Measurements from ENCODE around the gene EPHB6.

Gene EPHB6

GRCh38 chr7:142896151-142896550, 41.3 kb downstream of the EPHB6 start:
- no CpG with 5 or more reads among the region's 3 CpGs for WGBS (ENCODE audit: insufficient coverage, insufficient read length)
- Histone ChIP-seq H3K9me3 (ENCODE audit: control insufficient read depth, insufficient read depth, low read length) (no peaks in the 10 kb centered on the region), H3K27ac (ENCODE audit: low read length) (no peak overlapping the region), H3K27me3 (ENCODE audit: control insufficient read depth, insufficient read depth, low read length) (no peaks in the 10 kb centered on the region), H3K4me3 (ENCODE audit: low read length) (no peak overlapping the region), H3K36me3 (ENCODE audit: control insufficient read depth, insufficient read depth, low read length) (no peaks in the 10 kb centered on the region), H3K4me1 (ENCODE audit: control insufficient read depth, insufficient read depth, low read length) (no peaks in the 10 kb centered on the region)
- no peak for DNase-seq (ENCODE audit: low read depth, low spot score)

GRCh38 chr7:142896741-142897379, 42.0 kb downstream of the EPHB6 start:
- Histone ChIP-seq H3K27me3 (ENCODE audit: control insufficient read depth, insufficient read depth, low read length) (no peaks in the 10 kb centered on the region), H3K4me1 (ENCODE audit: control insufficient read depth, insufficient read depth, low read length) (no peaks in the 10 kb centered on the region), H3K36me3 (ENCODE audit: control insufficient read depth, insufficient read depth, low read length) (no peaks in the 10 kb centered on the region), H3K27ac (ENCODE audit: low read length) (no peak overlapping the region), H3K9me3 (ENCODE audit: control insufficient read depth, insufficient read depth, low read length) (no peaks in the 10 kb centered on the region), H3K4me3 (ENCODE audit: low read length) (no peak overlapping the region)
- DNase-seq (ENCODE audit: low read depth, low spot score) = no peak
- no CpG with 5 or more reads among the region's 3 CpGs for WGBS (ENCODE audit: insufficient coverage, insufficient read length)

DNA sequence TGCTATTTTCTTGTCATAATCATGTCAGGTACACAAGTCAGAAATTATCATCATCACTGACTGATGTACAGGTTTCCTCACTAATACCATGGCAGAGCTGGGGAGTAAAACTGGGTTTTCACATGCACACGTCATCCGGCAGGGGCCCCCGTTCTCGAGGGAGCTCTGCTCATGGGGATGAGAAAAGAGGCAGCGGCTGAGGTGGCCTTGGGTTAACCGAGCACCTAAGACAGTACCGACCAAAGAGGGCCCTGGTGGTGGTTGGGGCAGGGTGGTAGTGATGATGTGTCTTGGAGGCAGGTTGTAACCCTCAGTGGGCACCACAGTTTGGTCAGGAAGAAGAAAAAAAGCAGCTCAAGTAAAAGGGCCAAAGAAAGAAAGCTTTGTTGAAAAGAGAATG, 42.8 kb downstream of the EPHB6 start:
- Histone ChIP-seq H3K4me3 (ENCODE audit: low read length) (no peak overlapping the region), H3K9me3 (ENCODE audit: control insufficient read depth, insufficient read depth, low read length) (no peaks in the 10 kb centered on the region), H3K4me1 (ENCODE audit: control insufficient read depth, insufficient read depth, low read length) (no peaks in the 10 kb centered on the region), H3K36me3 (ENCODE audit: control insufficient read depth, insufficient read depth, low read length) (no peaks in the 10 kb centered on the region), H3K27ac (ENCODE audit: low read length) (no peak overlapping the region), H3K27me3 (ENCODE audit: control insufficient read depth, insufficient read depth, low read length) (no peaks in the 10 kb centered on the region)
- no peak for DNase-seq (ENCODE audit: low read depth, low spot score)
- WGBS (ENCODE audit: insufficient coverage, insufficient read length) = no CpG with 5 or more reads among the region's 7 CpGs

- Histone ChIP-seq H3K27me3 (ENCODE audit: control insufficient read depth, insufficient read depth, low read length) (no peaks in the 10 kb centered on the region), H3K4me3 (ENCODE audit: low read length) (no peak overlapping the region), H3K9me3 (ENCODE audit: control insufficient read depth, insufficient read depth, low read length) (no peaks in the 10 kb centered on the region), H3K36me3 (ENCODE audit: control insufficient read depth, insufficient read depth, low read length) (no peaks in the 10 kb centered on the region), H3K4me1 (ENCODE audit: control insufficient read depth, insufficient read depth, low read length) (no peaks in the 10 kb centered on the region), H3K27ac (ENCODE audit: low read length) (no peak overlapping the region)
- no CpG with 5 or more reads among the region's 3 CpGs for WGBS (ENCODE audit: insufficient coverage, insufficient read length)
- DNase-seq (ENCODE audit: low read depth, low spot score) = no peak
Observed at GRCh38 chr7:142898377-142899170, 43.7 kb downstream of the EPHB6 start.

DNA sequence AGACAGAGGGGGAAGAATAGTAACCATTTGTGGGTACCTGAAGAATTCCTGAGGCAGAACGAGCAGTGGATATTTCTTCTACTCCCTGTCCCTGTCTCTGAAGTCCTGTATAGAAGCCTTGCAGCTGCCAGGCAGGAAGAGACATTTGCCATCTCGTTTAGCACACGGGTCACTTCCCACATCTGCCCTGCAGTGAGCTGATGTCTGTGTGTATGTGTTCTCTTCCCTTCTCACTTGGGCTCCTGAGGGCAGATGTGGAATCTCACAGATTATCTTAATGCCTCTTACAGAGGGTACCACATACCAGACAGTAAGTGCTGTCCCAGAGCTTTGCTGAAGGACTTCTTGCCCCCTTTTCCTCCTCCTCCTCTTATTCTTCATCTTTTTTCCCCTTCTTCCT, 44.8 kb downstream of the EPHB6 start:
- H3K4me1 ChIP-seq (ENCODE audit: control insufficient read depth, insufficient read depth, low read length) = no peaks in the 10 kb centered on the region
- no peaks in the 10 kb centered on the region for H3K27me3 ChIP-seq (ENCODE audit: control insufficient read depth, insufficient read depth, low read length)
- H3K9me3 ChIP-seq (ENCODE audit: control insufficient read depth, insufficient read depth, low read length) = no peaks in the 10 kb centered on the region
- no peak overlapping the region for H3K27ac ChIP-seq (ENCODE audit: low read length)
- DNase-seq (ENCODE audit: low read depth, low spot score) = no peak
- WGBS (ENCODE audit: insufficient coverage, insufficient read length) = no CpG with 5 or more reads among the region's 3 CpGs
- no peak overlapping the region for H3K4me3 ChIP-seq (ENCODE audit: low read length)
- no peaks in the 10 kb centered on the region for H3K36me3 ChIP-seq (ENCODE audit: control insufficient read depth, insufficient read depth, low read length)

DNA sequence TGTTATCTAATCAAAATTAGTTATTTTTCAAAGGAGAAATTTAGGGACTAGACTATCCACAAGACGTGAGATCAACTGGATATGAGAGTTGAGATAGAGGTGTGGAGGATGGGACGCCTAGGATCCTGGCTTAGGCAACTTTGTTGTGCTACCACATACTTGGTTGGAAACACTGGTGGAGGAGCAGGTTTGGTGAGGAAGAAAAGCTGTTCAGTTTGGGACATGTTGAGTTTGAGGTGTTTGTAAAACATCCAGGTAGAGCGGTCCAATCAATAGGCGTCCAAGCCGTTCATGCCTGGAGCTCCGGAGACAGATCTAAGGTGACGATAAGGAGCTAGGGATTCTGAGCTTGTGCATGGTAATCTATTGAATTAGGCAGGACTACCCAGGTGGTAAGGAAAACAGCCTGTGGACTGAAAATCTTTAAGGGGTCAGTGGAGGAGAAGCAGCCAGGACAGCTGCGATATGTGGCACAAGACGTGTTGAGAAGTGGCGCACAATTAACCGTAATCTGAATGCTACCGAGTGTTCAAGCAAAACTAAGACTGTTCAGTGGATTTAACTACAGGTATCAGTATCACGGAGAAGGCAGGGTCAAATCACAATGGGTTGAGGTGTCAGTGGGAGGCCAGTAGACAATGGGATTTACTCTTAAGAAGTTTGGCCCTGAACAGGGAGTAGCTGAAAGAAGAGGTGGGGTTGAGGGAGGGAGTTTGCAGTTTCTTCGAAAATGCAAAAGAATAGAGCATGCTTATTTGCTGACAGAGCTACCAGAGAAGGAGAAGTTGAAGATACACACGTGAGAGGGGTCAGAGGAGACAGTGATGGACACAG, 46.8 kb downstream of the EPHB6 start:
- Histone ChIP-seq H3K4me3 (ENCODE audit: low read length) (no peak overlapping the region), H3K4me1 (ENCODE audit: control insufficient read depth, insufficient read depth, low read length) (no peaks in the 10 kb centered on the region), H3K9me3 (ENCODE audit: control insufficient read depth, insufficient read depth, low read length) (no peaks in the 10 kb centered on the region), H3K27ac (ENCODE audit: low read length) (no peak overlapping the region), H3K36me3 (ENCODE audit: control insufficient read depth, insufficient read depth, low read length) (no peaks in the 10 kb centered on the region), H3K27me3 (ENCODE audit: control insufficient read depth, insufficient read depth, low read length) (no peaks in the 10 kb centered on the region)
- no peak for DNase-seq (ENCODE audit: low read depth, low spot score)
- WGBS (ENCODE audit: insufficient coverage, insufficient read length) = no CpG with 5 or more reads among the region's 15 CpGs

DNA sequence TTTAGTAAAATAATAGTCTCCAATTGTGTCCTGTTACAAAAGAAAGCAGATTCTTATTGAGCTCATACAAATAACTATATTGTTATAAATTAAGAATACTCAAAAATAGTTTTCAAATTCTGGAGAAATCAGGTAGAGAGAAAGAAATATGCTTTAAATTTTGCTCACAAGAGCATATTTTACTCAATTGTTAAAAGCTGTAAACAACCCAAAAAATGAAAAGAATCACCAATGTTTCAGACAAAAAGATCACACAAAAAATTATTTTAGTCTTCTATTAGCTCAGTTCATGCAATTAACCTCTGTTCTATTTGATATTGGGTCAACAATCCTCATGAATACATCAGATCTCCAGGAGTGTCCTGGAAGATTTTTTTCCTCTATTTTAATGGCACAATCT, 49.3 kb downstream of the EPHB6 start:
- Histone ChIP-seq H3K4me3 (ENCODE audit: low read length) (no peak overlapping the region), H3K4me1 (ENCODE audit: control insufficient read depth, insufficient read depth, low read length) (no peaks in the 10 kb centered on the region), H3K27me3 (ENCODE audit: control insufficient read depth, insufficient read depth, low read length) (no peaks in the 10 kb centered on the region), H3K36me3 (ENCODE audit: control insufficient read depth, insufficient read depth, low read length) (no peaks in the 10 kb centered on the region), H3K9me3 (ENCODE audit: control insufficient read depth, insufficient read depth, low read length) (no peaks in the 10 kb centered on the region), H3K27ac (ENCODE audit: low read length) (no peak overlapping the region)
- no peak for DNase-seq (ENCODE audit: low read depth, low spot score)

DNA sequence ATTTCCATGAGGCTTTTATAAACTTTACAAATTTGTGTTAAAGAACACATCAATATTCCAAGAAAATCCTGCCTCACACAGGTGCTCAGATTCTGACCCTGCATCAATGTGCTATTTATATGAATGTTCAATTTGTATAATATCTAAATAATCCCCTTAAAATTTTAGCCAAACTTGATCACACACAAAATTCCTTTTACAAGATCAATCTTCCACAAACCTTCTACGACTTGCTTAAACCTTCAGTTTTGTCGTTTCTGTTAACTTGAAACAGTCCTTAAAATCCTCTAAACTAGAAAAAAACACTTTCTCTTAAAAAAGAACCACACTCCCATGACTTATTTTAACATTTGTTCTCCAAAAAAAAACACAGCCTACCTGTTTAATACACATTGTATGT, 50.9 kb downstream of the EPHB6 start:
- H3K4me1 ChIP-seq (ENCODE audit: control insufficient read depth, insufficient read depth, low read length) = no peaks in the 10 kb centered on the region
- H3K9me3 ChIP-seq (ENCODE audit: control insufficient read depth, insufficient read depth, low read length) = no peaks in the 10 kb centered on the region
- no peaks in the 10 kb centered on the region for H3K27me3 ChIP-seq (ENCODE audit: control insufficient read depth, insufficient read depth, low read length)
- WGBS (ENCODE audit: insufficient coverage, insufficient read length) = 100% methylated on average over 1 of the region's 2 CpGs
- H3K27ac ChIP-seq (ENCODE audit: low read length) = no peak overlapping the region
- H3K36me3 ChIP-seq (ENCODE audit: control insufficient read depth, insufficient read depth, low read length) = no peaks in the 10 kb centered on the region
- DNase-seq (ENCODE audit: low read depth, low spot score) = no peak
- no peak overlapping the region for H3K4me3 ChIP-seq (ENCODE audit: low read length)

DNA sequence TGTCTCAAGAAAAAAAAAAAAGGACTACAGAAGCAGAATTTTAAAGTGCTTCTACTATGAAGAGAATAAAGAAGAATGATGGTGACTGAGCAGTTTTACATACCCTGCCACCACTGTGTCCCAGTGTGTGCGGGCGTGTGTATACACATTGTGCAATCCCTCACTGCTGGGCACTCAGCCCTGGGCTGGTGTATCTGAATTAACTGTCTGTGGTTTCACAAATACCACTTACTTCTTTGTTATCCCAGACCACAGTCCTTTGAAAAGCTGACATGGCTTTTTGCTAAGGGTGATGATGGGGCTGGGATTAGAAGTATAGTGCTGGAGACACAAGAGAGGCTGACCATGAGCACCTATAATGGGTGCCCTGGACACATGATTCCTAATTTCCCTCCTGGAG, 51.8 kb downstream of the EPHB6 start:
- DNase-seq (ENCODE audit: low read depth, low spot score) = no peak
- no CpG with 5 or more reads among the region's 2 CpGs for WGBS (ENCODE audit: insufficient coverage, insufficient read length)
- no peaks in the 10 kb centered on the region for H3K36me3 ChIP-seq (ENCODE audit: control insufficient read depth, insufficient read depth, low read length)
- no peaks in the 10 kb centered on the region for H3K9me3 ChIP-seq (ENCODE audit: control insufficient read depth, insufficient read depth, low read length)
- no peaks in the 10 kb centered on the region for H3K4me1 ChIP-seq (ENCODE audit: control insufficient read depth, insufficient read depth, low read length)
- no peaks in the 10 kb centered on the region for H3K27me3 ChIP-seq (ENCODE audit: control insufficient read depth, insufficient read depth, low read length)
- H3K27ac ChIP-seq (ENCODE audit: low read length) = no peak overlapping the region
- no peak overlapping the region for H3K4me3 ChIP-seq (ENCODE audit: low read length)

GRCh38 chr7:142908290-142908689, 53.4 kb downstream of the EPHB6 start:
- no peaks in the 10 kb centered on the region for H3K27me3 ChIP-seq (ENCODE audit: control insufficient read depth, insufficient read depth, low read length)
- no peak overlapping the region for H3K4me3 ChIP-seq (ENCODE audit: low read length)
- no CpG with 5 or more reads among the region's 11 CpGs for WGBS (ENCODE audit: insufficient coverage, insufficient read length)
- H3K9me3 ChIP-seq (ENCODE audit: control insufficient read depth, insufficient read depth, low read length) = no peaks in the 10 kb centered on the region
- no peaks in the 10 kb centered on the region for H3K36me3 ChIP-seq (ENCODE audit: control insufficient read depth, insufficient read depth, low read length)
- no peak overlapping the region for H3K27ac ChIP-seq (ENCODE audit: low read length)
- no peaks in the 10 kb centered on the region for H3K4me1 ChIP-seq (ENCODE audit: control insufficient read depth, insufficient read depth, low read length)
- DNase-seq (ENCODE audit: low read depth, low spot score) = no peak
